DMS114 treated with DMSO at 0.1 percent for 48 hours (cell line): ENCODE results near the gene TRMO.
"Not testable (repeated sequence)": the region's sequence is repeated elsewhere in the genome, so short reads cannot be mapped to it uniquely, and the experiment has no call there.

ENCODE experiments used
- DNase-seq: peaks from one replicate; lab custom pipeline; 2025; ENCODE audit not compliant: unreplicated experiment; lab: John Stamatoyannopoulos, UW

TRMO gene

DNA sequence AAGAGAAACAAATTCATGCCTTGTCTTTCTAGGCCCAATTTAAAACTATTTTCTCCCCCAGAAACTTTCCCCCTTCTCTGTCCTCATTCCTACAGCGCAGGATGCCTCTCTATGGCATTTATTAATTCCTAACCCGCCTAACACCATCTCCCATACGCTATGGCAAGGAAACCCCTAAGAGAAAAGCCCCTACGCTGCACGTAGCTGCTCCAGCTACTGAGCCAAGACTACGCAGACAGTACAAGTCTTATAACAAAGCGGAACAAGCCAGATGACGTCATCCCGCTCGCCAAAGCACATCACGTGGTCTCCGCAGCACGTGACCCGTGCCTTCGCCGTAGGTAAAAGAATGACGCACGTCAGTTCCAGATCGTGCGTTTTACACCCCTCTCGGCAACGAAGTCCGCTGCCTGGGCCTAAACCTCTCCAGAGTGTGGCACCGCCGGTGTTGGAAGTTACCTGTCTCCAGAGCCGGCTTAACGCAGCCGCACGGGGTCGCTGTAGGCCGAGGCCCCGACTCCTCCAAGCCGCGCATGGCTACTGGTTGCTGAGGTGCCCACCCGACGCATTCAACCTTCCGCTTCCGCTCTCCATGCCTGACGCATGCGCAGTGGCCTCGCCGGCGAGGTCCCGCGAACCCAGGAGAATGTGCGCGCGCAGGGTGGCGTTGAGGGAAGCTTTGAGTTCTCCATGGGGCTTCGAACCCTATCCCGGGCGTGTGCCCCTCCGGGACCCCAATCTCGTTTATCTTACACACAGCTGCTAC lies at the start of gene TRMO:
Gene TRMO (minus strand): TSS at position 542 of the 766 bp plus-strand sequence. CDS start 7 bp downstream, at position 535.
- DNase-seq, result peak; percentile 85

GRCh38 chr9:97970165-97970564 lies 47.9 kb upstream of the TRMO start:
- no peak for DNase-seq

GRCh38 chr9:97969014-97969413 lies 46.7 kb upstream of the TRMO start:
- DNase-seq, result no peak

GRCh38 chr9:97966493-97966892 lies 44.2 kb upstream of the TRMO start:
- no peak for DNase-seq

- no peak for DNase-seq
Observed at GRCh38 chr9:97964901-97965300, 42.6 kb upstream of the TRMO start.

- no peak for DNase-seq
Observed at GRCh38 chr9:97963232-97963631, 40.9 kb upstream of the TRMO start.

- no peak for DNase-seq
Observed at GRCh38 chr9:97962575-97962974, 40.3 kb upstream of the TRMO start.

DNA sequence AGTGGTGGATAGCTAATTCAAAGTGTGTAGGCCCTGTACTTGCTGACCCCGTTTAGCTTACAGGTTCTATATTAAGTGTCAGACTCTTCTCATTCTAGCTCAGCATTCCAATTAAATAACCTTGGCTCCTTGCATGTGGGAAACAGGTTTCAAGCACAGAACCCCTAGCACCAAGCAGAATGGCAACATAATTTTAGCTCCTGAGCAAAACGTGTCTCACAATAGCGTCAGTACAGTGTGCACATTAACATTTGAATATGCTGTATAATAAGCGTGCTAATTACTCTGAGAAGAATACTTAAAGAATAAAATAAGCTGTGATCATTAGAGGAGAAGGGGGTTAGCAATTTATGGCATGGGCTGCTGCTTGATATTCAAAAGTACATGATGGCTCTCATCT lies 39.8 kb upstream of the TRMO start:
- DNase-seq, result no peak

GRCh38 chr9:97961361-97961760 lies 39.1 kb upstream of the TRMO start:
- DNase-seq, result no peak

- not testable (repeated sequence) for DNase-seq
Observed at GRCh38 chr9:97960678-97961328, 38.5 kb upstream of the TRMO start.

- DNase-seq, result no peak
Observed at GRCh38 chr9:97959585-97959984, 37.3 kb upstream of the TRMO start.

GRCh38 chr9:97958812-97959511 lies 36.7 kb upstream of the TRMO start:
- no peak for DNase-seq

DNA sequence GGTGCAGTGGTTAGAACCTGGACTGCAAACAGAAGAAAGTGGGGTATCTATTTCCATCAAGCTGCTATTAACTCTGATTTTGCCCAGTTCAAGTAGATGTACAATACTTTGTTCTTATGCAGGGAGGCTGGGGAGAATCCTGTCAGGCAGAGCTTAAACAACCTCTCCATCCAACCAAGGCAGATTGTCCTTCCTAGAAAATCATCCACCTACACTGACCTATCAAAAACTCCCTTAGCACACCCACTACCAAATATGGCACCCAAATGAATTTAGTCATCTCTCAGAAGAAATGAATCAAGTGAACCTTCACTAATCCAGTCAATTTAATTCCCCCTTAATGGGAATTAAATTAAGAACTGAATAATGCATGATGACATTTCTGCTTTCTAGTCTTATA lies 34.0 kb upstream of the TRMO start:
- DNase-seq, result no peak

- no peak for DNase-seq
Observed at GRCh38 chr9:97954550-97954989, 32.3 kb upstream of the TRMO start.

GRCh38 chr9:97950873-97951272 lies 28.6 kb upstream of the TRMO start:
- not testable (repeated sequence) for DNase-seq

GRCh38 chr9:97947094-97947493 lies 24.8 kb upstream of the TRMO start:
- not testable (repeated sequence) for DNase-seq

GRCh38 chr9:97945470-97945869 lies 23.2 kb upstream of the TRMO start:
- not testable (repeated sequence) for DNase-seq

DNA sequence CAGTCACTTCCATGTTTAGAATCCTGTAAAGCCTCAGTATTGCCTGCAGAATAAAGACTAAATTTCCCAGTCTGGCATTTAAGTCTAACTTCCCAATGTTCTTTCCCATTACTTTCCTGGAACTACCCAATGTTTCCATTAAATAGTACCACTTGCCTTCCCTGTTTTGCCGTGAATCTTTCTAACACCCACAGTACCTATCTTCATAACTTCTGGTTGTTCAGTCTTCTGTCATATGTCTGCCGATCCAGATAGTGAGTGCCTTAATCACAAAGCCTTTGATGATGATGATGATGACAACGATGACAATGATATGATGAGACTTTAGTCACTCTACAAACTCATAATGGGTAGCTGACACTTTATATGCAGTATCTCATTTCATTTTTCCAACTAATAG lies 22.3 kb upstream of the TRMO start:
- DNase-seq, result no peak

DNA sequence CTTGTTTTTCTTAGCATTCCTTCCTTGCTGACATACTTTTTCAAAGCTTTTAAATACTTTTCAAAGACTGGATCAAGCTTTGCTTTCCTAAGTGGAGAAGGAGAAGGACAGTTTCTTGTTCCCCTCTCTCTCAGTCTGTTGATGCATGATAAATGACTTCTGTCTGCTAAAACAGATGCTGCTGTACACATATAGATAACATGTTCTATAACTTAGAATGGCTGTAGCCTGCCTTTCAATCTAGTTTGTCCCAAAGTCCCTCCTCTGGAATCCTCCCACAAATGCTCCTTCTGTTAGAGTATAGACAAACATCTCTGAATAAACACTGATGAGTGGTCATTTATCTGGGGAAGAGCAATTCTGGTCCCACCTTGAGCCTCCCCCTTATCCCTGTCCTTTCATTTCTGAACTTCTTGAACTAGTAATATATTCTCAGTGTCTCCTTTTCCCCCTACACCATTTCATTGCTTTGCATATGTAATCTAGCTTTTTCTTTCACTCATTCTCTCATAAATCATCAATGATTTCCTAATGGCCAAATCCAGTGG lies 21.1 kb upstream of the TRMO start:
- DNase-seq, result no peak

- no peak for DNase-seq
Observed at GRCh38 chr9:97941323-97941722, 19.0 kb upstream of the TRMO start.

DNA sequence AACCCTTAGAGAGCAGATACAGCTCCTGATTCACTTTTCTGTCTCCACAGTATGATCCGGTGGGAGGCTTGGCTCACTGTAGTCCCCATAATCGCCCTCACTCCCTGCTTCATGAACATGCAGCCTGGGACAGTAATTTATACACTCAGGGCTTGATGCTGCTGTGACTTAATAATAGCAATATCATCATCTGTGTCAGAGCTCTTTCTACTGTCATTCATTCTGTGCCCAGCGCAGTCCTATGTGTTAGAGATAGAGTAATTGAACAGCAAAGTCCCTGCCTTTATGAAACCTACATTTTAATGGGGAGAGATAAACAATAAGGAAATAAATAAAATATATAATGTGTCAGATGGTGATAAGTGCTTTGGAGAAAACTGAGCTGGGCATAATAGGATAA lies 18.4 kb upstream of the TRMO start:
- no peak for DNase-seq

DNA sequence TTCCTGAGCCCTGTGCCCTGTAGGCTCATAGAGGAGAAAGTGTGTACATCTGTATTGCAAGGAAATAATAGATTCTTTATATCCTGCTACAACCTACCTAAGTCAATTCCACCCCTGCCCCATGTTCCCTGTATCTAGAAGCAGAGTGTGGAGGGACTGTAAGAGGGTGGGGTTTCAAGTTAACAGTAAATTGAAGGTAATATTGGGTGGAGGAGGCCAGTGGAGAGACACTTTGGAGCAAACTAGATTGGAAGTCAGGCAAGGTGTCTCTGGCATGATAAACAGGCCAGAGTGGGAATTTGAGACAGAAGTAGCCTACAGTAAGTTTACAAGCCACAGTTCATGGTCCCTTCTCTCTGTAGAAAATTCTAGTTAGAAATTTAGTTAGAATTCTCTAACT lies 17.9 kb upstream of the TRMO start:
- DNase-seq, result no peak
